HL-60/S4 treated with retinoic acid at 250 ng/mL for 4 days and 3 days (cell line): ENCODE data around the gene CDK13.
"Not testable (repeated sequence)": the region's sequence is repeated elsewhere in the genome, so short reads cannot be mapped to it uniquely, and the experiment has no call there.

Source experiments
- in situ Hi-C: fragments of 300-500 bp; cut with MboI; formaldehyde crosslinking; loops from 2 replicates; pipeline ENCODE4 v1.7.0; 2022; ENCODE audit warnings: low sequenced_read_pairs

CDK13 gene

GRCh38 chr7:39949971-39950472, at the start of gene CDK13:
Gene CDK13, plus strand, starts transcription at chr7:39950256. Its CDS starts 386 bp downstream, at chr7:39950642.
- in situ Hi-C loops, result no loop called here

GRCh38 chr7:39904077-39904486, 46.0 kb upstream of the CDK13 start:
- in situ Hi-C loops, result no loop called here

- in situ Hi-C loops, result no loop called here
Observed at GRCh38 chr7:39908141-39908540, 41.9 kb upstream of the CDK13 start.

GRCh38 chr7:39908973-39909372, 41.1 kb upstream of the CDK13 start:
- in situ Hi-C loops, result no loop called here

GRCh38 chr7:39909526-39909925, 40.5 kb upstream of the CDK13 start:
- in situ Hi-C loops, result no loop called here

GRCh38 chr7:39910108-39910869, 39.8 kb upstream of the CDK13 start:
- in situ Hi-C loops, result no loop called here

- in situ Hi-C loops, result no loop called here
Observed at GRCh38 chr7:39911167-39911566, 38.9 kb upstream of the CDK13 start.

GRCh38 chr7:39915847-39916246, 34.2 kb upstream of the CDK13 start:
- in situ Hi-C loops, result not testable (repeated sequence)

GRCh38 chr7:39919646-39920045, 30.4 kb upstream of the CDK13 start:
- in situ Hi-C loops, result no loop called here

GRCh38 chr7:39921506-39922175, 28.4 kb upstream of the CDK13 start:
- in situ Hi-C loops, result no loop called here

- in situ Hi-C loops, result no loop called here
Observed at GRCh38 chr7:39922580-39922979, 27.5 kb upstream of the CDK13 start.

GRCh38 chr7:39923091-39923490, 27.0 kb upstream of the CDK13 start:
- in situ Hi-C loops, result no loop called here

GRCh38 chr7:39924122-39924521, 25.9 kb upstream of the CDK13 start:
- in situ Hi-C loops, result no loop called here

- in situ Hi-C loops, result no loop called here
Observed at GRCh38 chr7:39926111-39926510, 23.9 kb upstream of the CDK13 start.

- in situ Hi-C loops, result no loop called here
Observed at GRCh38 chr7:39927018-39927417, 23.0 kb upstream of the CDK13 start.

GRCh38 chr7:39934132-39934531, 15.9 kb upstream of the CDK13 start:
- in situ Hi-C loops, result no loop called here

GRCh38 chr7:39936761-39937160, 13.3 kb upstream of the CDK13 start:
- in situ Hi-C loops, result no loop called here

- in situ Hi-C loops, result no loop called here
Observed at GRCh38 chr7:39937366-39938153, 12.5 kb upstream of the CDK13 start.

GRCh38 chr7:39942883-39943282, 7.2 kb upstream of the CDK13 start:
- in situ Hi-C loops, result no loop called here

- in situ Hi-C loops, result no loop called here
Observed at GRCh38 chr7:39946693-39947092, 3.4 kb upstream of the CDK13 start.

GRCh38 chr7:39948375-39948955, 1.6 kb upstream of the CDK13 start:
- in situ Hi-C loops, result no loop called here
